Activated CD4-positive, alpha-beta T cell treated with anti-CD3 and anti-CD28 coated beads for 36 hours (primary cell): ENCODE data around the gene TENT5A. TPM values are rescaled to one million over a fixed set of nuclear protein-coding genes. Genes with fewer than 3 reads are reported as not detected.

Experiments
- ATAC-seq: fragments of 200-7000 bp; cut with Tn5 transposase; one replicate; pipeline ENCODE4 v1.10.0; 2021; ENCODE audit warnings: mild to moderate bottlenecking, moderate library complexity
- CTCF ChIA-PET: fragments of 350-600 bp; sonication (Branson Sonifier 250); formaldehyde crosslinking; loops from one replicate; lab custom pipeline; 2021; ENCODE audit warnings: antibody characterized with exemption; lab: Charles Lee
- POLR2A ChIA-PET: fragments of 350-600 bp; sonication (Branson Sonifier 250); formaldehyde crosslinking; loops from one replicate; lab custom pipeline; 2021; ENCODE audit warnings: antibody characterized with exemption, inconsistent platforms; lab: Charles Lee
- DNase-seq: peaks from one replicate; pipeline ENCODE4 v3.0.0-alpha.2; 2020
- H3K27ac Mint-ChIP-seq: one replicate; pipeline ENCODE4 v1.8.0; 2021; ENCODE audit warnings: mixed read lengths
- H3K27me3 Mint-ChIP-seq: one replicate; pipeline ENCODE4 v1.8.0; 2021; ENCODE audit warnings: mixed read lengths
- H3K36me3 Mint-ChIP-seq: one replicate; pipeline ENCODE4 v1.8.0; 2021; ENCODE audit warnings: low read depth, mixed read lengths
- H3K4me1 Mint-ChIP-seq: one replicate; pipeline ENCODE4 v1.8.0; 2021; ENCODE audit warnings: mixed read lengths
- H3K4me3 Mint-ChIP-seq: one replicate; pipeline ENCODE4 v1.8.0; 2021; ENCODE audit warnings: mild to moderate bottlenecking, moderate library complexity, mixed read lengths
- H3K9me3 Mint-ChIP-seq: one replicate; pipeline ENCODE4 v1.8.0; 2021; ENCODE audit warnings: low read depth, mixed read lengths
- intact Hi-C, 2 experiments: fragments of 100-400 bp; cut with DNase I in 1 of 2; cut with micrococcal nuclease in 1 of 2; formaldehyde crosslinking; loops; one replicate each; pipeline versions ENCODE4 v1.14.2 to v1.15.1; 2022 to 2024; cut with DNase I, micrococcal nuclease
- total RNA-seq, 2 experiments: library from RNA; stranded (reverse); gene quantifications; one replicate each; pipeline ENCODE4 v1.2.3, GENCODE V29; 2021

The TENT5A gene
- total RNA-seq, 2 experiments from 2014 or later, result 0.43 to 0.51 TPM

DNA sequence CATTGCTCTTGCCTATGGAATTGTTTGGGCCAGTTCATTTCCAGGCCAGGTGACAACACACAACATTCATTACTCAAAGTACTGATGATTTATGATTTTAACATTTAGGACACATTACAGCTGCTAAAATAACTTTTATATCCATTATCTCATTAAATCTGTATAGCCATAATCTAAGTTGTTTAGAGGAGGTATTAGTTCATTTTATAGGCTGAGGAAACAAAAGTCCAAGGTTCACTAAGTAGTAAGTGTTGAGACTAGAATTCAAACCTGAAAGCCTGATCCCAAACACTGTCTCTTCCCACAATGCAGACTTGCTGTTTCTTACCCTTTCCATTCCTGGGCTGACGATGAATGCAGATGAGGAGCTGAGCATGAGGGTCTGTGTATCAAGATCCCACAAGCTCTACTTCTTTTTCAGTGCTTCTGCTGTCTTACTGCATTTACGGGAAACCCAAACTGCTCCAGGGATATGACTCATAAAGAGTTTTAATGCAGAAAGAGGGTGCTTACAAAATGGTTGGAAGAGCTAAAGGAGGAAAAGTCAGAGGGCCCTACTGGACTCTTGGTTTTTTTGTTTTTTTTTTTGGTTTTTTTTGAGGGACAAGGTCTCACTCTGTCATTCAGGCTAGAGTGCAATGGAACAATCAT, 17.9 kb downstream of the TENT5A start:
- no peak overlapping the region for H3K4me3 Mint-ChIP-seq
- DNase-seq (no peak), ATAC-seq (no peak)
- intact Hi-C loops, result no loop called here
- CTCF ChIA-PET, result no interaction called here
- no peaks in the 10 kb centered on the region for H3K36me3 Mint-ChIP-seq
- H3K9me3 Mint-ChIP-seq, result no peaks in the 10 kb centered on the region
- H3K4me1 Mint-ChIP-seq, result no peaks in the 10 kb centered on the region
- no peak overlapping the region for H3K27ac Mint-ChIP-seq
- POLR2A ChIA-PET, result no interaction called here
- no peaks in the 10 kb centered on the region for H3K27me3 Mint-ChIP-seq

DNA sequence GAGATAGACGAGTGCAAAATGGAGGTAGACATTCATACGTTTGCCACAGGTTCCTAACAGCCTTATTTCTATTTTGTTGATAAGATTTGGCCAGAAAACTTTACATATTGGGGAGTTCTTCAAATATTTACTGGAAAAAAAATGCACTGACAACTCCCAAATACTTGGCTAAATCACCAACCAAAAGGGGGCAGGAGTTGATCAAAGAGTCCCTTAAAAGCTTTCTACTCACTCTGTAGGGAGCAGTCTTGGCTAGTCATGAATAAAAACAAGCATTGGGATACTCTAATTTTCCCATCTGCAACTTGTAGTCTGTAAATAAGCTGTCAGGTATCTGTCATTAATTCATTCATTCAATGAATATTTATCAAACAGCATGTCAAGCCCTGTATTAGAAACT, 18.4 kb downstream of the TENT5A start:
- Mint-ChIP-seq H3K4me1 (no peaks in the 10 kb centered on the region), H3K36me3 (no peaks in the 10 kb centered on the region), H3K4me3 (no peak overlapping the region), H3K27ac (no peak overlapping the region), H3K27me3 (no peaks in the 10 kb centered on the region), H3K9me3 (no peaks in the 10 kb centered on the region)
- CTCF ChIA-PET, result no interaction called here
- DNase-seq (no peak), ATAC-seq (no peak)
- intact Hi-C loops, result no loop called here
- POLR2A ChIA-PET, result no interaction called here

- peak; percentile 38 for ATAC-seq
- ChIA-PET POLR2A (no interaction called here), CTCF (no interaction called here)
- intact Hi-C loops, result no loop called here
- H3K27ac Mint-ChIP-seq, result no peak overlapping the region
- no peaks in the 10 kb centered on the region for H3K9me3 Mint-ChIP-seq
- no peaks in the 10 kb centered on the region for H3K27me3 Mint-ChIP-seq
- no peak for DNase-seq
- H3K36me3 Mint-ChIP-seq, result no peaks in the 10 kb centered on the region
- no peak overlapping the region for H3K4me3 Mint-ChIP-seq
- H3K4me1 Mint-ChIP-seq, result peaks cover 7% of the 10 kb centered on the region
Observed at GRCh38 chr6:81731814-81732213, 20.7 kb downstream of the TENT5A start.

DNA sequence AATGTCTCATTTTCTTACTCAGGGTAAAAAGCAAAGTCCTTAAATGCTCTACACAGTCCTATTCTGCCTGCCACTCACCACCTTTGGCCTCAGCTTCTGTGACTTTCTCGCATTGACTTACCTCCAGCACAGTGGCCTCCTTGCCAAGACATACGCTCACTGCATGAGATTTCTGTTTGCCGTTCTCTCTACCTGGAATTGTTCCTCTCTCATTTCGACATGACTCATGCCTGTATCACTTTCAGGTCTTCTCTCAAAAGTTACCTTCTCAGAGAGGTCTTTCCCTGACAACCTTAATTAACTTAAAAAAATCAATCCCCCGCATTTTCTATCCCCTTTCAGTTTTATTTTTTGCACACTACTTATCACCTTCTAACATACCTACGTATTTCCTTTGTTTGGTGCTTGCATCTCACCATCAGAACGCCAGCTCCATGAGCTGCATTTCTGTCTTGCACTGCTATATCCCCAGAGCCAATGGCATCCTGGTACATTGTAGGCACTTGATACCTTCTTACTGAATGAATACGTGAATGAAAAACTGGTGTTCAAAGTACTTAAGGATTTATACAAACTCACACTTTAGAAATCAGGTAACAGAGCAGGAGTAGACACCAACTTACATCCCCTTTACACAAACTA, 24.5 kb downstream of the TENT5A start:
- H3K4me1 Mint-ChIP-seq, result peaks cover 7% of the 10 kb centered on the region
- peak; percentile 92 for ATAC-seq
- intact Hi-C loops, result no loop called here

GRCh38 chr6:81725127-81725526, 27.4 kb downstream of the TENT5A start:
- Mint-ChIP-seq H3K27me3 (no peaks in the 10 kb centered on the region), H3K36me3 (no peaks in the 10 kb centered on the region), H3K4me3 (no peak overlapping the region), H3K9me3 (no peaks in the 10 kb centered on the region), H3K27ac (no peak overlapping the region), H3K4me1 (peaks cover 7% of the 10 kb centered on the region)
- ATAC-seq (no peak), DNase-seq (no peak)
- ChIA-PET CTCF (no interaction called here), POLR2A (no interaction called here)
- intact Hi-C loops, result no loop called here

More for the DNA sequence above, 24.5 kb downstream of the TENT5A start:
- no peaks in the 10 kb centered on the region for H3K27me3 Mint-ChIP-seq
- H3K27ac Mint-ChIP-seq, result no peak overlapping the region
- H3K9me3 Mint-ChIP-seq, result no peaks in the 10 kb centered on the region
- ChIA-PET POLR2A (no interaction called here), CTCF (no interaction called here)
- H3K4me3 Mint-ChIP-seq, result no peak overlapping the region
- no peaks in the 10 kb centered on the region for H3K36me3 Mint-ChIP-seq
- peak; percentile 16 for DNase-seq

DNA sequence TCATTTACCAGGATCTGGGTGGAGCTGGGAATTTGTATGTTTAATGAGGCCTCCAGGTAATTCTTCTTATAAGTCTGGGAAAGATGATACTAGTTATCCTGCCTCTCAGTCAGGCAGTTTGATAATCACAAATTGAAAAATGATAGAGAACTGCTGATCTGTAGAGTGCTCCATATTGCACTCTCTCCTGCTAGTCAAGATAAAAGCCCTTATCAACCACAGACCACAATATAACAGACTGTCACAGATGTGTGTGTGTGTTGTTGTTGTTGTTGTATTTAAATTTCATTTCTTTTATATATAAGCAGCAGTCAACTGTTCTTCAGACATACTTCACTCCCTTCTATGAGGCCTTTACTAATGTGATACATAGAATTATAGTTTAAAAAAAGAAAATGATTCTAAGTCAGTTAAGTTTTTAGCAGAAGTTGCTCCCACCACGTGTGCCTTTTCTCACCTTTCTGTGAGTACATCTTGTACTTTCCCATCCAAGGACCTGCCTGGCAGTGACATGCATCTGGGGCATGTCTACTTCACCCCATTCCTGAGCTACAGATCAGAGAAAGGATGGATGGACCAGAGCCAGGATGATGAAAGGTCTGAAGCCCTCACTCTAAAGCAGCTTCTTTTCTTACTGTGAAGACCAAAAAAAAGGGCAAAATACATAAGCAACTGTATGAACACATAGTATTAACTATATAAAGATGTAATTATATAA, 29.8 kb downstream of the TENT5A start:
- H3K36me3 Mint-ChIP-seq, result no peaks in the 10 kb centered on the region
- intact Hi-C loops, result no loop called here
- H3K9me3 Mint-ChIP-seq, result no peaks in the 10 kb centered on the region
- no peaks in the 10 kb centered on the region for H3K27me3 Mint-ChIP-seq
- ATAC-seq, result no peak
- ChIA-PET POLR2A (interaction anchor here (0.6 kb wide), 1 partner anchor 432 kb away, joined by 3 read pairs; no protein-coding TSS in a partner anchor), CTCF (no interaction called here)
- no peak overlapping the region for H3K27ac Mint-ChIP-seq
- peaks cover under 1% of the 10 kb centered on the region for H3K4me1 Mint-ChIP-seq
- no peak for DNase-seq
- H3K4me3 Mint-ChIP-seq, result no peak overlapping the region

GRCh38 chr6:81720427-81720826, 32.1 kb downstream of the TENT5A start:
- Mint-ChIP-seq H3K27ac (no peak overlapping the region), H3K9me3 (no peaks in the 10 kb centered on the region), H3K27me3 (no peaks in the 10 kb centered on the region), H3K36me3 (no peaks in the 10 kb centered on the region), H3K4me3 (no peak overlapping the region), H3K4me1 (no peaks in the 10 kb centered on the region)
- CTCF ChIA-PET, result no interaction called here
- DNase-seq, result no peak
- intact Hi-C loops, result no loop called here
- POLR2A ChIA-PET, result no interaction called here
- no peak for ATAC-seq

- no peak overlapping the region for H3K27ac Mint-ChIP-seq
- no peaks in the 10 kb centered on the region for H3K36me3 Mint-ChIP-seq
- CTCF ChIA-PET, result no interaction called here
- POLR2A ChIA-PET, result no interaction called here
- H3K9me3 Mint-ChIP-seq, result no peaks in the 10 kb centered on the region
- intact Hi-C loops, result no loop called here
- DNase-seq (no peak), ATAC-seq (no peak)
- no peaks in the 10 kb centered on the region for H3K4me1 Mint-ChIP-seq
- H3K4me3 Mint-ChIP-seq, result no peak overlapping the region
- no peaks in the 10 kb centered on the region for H3K27me3 Mint-ChIP-seq
Observed at GRCh38 chr6:81718126-81718525, 34.4 kb downstream of the TENT5A start.

DNA sequence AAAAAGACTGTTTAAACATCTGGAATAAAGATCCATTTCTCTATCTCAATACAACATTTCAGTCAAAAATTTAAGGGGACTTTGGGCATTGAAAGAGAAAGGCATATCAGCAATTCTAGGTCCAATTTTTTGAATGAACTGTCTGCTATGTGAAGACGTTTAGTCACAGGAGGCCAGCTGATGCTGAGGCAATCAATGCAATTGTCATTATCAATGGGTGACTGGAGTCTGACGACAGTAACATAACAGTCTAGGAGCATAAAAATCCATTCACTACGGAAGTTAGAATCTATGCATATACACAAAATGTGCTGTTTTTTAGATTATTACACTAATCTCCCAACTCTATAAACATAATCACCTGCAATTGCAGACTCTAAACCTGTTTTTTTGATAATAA, 37.8 kb downstream of the TENT5A start:
- Mint-ChIP-seq H3K4me1 (no peaks in the 10 kb centered on the region), H3K27ac (no peak overlapping the region), H3K27me3 (no peaks in the 10 kb centered on the region), H3K36me3 (no peaks in the 10 kb centered on the region), H3K4me3 (no peak overlapping the region), H3K9me3 (peaks cover 4% of the 10 kb centered on the region)
- DNase-seq (no peak), ATAC-seq (no peak)
- POLR2A ChIA-PET, result no interaction called here
- intact Hi-C loops, result no loop called here
- CTCF ChIA-PET, result no interaction called here

- Mint-ChIP-seq H3K9me3 (peaks cover 4% of the 10 kb centered on the region), H3K4me3 (no peak overlapping the region), H3K27me3 (no peaks in the 10 kb centered on the region), H3K27ac (no peak overlapping the region), H3K36me3 (no peaks in the 10 kb centered on the region), H3K4me1 (no peaks in the 10 kb centered on the region)
- ChIA-PET POLR2A (no interaction called here), CTCF (no interaction called here)
- ATAC-seq (no peak), DNase-seq (no peak)
- intact Hi-C loops, result no loop called here
Observed at GRCh38 chr6:81713205-81713604, 39.3 kb downstream of the TENT5A start.

DNA sequence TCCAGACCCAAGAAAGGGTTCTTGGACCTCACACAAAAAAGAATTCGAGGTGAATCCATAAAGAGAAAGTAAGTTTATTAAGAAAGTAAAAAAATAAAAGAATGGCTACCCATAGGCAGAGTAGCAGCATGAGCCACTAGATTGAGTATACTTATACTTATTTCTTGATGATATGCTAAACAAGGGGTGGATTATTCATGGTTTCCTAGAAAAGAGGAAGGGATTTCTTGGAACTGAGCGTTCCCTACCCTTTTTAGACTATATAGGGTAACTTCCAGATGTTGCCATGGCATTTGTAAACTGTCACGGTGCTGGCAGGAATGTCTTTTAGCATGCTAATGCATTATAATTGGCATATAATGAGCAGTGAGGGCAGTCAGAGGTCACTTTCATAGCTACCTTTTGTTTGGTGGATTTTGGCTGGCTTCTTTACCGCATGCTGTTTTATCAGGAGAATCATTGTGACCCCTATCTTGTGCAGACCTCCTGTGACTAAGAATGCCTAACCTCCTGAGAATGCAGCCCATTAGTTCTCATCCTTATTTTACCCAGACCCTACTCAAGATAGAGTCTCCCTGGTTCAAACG, 44.3 kb downstream of the TENT5A start:
- ChIA-PET POLR2A (no interaction called here), CTCF (interaction anchor here (1.0 kb wide), 1 partner anchor 39 kb away, joined by 3 read pairs; no protein-coding TSS in a partner anchor)
- intact Hi-C loops, result no loop called here
- Mint-ChIP-seq H3K27me3 (no peaks in the 10 kb centered on the region), H3K4me1 (no peaks in the 10 kb centered on the region), H3K4me3 (no peak overlapping the region), H3K36me3 (no peaks in the 10 kb centered on the region), H3K9me3 (peaks cover 4% of the 10 kb centered on the region), H3K27ac (no peak overlapping the region)
- no peak for DNase-seq
- no peak for ATAC-seq
